ENCODE data around the gene NHLRC1. TPM values are rescaled to one million over a fixed set of nuclear protein-coding genes. Genes with fewer than 3 reads are reported as not detected.

The NHLRC1 gene
- total and polyA plus RNA-seq, 9 of the 15 experiments (the other 6 are each of a cell fraction or from before 2014, with no cell fraction given), result not detected

DNA sequence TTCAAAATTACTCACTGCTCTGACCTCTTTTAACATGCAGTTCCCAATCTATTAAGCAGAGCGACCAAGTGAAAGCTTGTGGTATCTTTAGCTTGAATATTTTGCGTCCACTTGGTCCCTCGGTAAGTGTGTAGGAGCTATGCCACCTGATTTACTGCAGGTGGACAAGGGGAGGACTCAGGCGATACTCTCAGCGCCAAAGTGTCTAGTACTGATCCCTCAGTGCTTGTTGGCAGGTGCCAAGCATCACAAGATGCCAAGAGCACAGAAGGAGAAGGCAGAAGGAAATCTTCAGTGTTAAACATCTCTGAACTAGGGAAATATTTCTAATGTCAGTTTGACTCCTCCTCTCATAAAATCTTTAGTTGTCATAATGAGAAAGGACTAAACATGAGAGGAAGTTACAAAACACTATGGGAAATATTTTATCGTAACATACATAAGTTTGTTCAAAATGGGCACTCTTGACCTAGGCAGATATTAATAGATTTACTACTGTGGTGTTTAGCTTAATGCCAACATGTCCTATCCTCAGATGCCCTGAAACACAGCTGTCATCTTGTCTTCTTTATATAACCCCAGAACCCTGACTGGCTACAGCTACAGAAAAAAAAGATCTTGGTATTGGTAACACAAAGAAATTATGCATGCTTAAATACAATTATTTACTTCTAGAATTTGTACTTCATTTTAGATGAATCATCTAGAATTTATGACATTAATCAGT lies 19.5 kb downstream of the NHLRC1 start:
- Histone ChIP-seq H3K79me2 (ENCODE audit: control insufficient read depth, insufficient read depth, low read length) (no peaks in the 10 kb centered on the region), H3K27me3 (ENCODE audit: control insufficient read depth in 2 of 2, insufficient read depth in 2 of 2, low read length in 2 of 2) (no peaks in the 10 kb centered on the region), H4K20me1 (replicated peaks; ENCODE audit: control insufficient read depth, insufficient read depth, low read length) (no peaks in the 10 kb centered on the region), H3K9ac (ENCODE audit: insufficient read depth in 1 of 2, low read depth in 2 of 2, low read length in 2 of 2) (no peak overlapping the region), H3K27ac (ENCODE audit: extremely low read depth, low read depth, low read length) (no peak overlapping the region), H3K36me3 (ENCODE audit: control insufficient read depth, insufficient read depth, low read length) (no peaks in the 10 kb centered on the region), H3K4me1 (replicated peaks in 1 of 2; ENCODE audit: control insufficient read depth in 2 of 2, insufficient read depth in 2 of 2, low read length in 2 of 2) (no peaks in the 10 kb centered on the region; a peak in 1 of 5 replicates), H2AFZ (ENCODE audit: low read depth, low read length) (peak overlapping the region; percentile 37), H3K4me2 (ENCODE audit: insufficient read depth, low read length) (no peak overlapping the region), H3K4me3 (no peak overlapping the region), H3K9me3 (replicated peaks; ENCODE audit: control insufficient read depth, insufficient read depth, low read depth, low read length) (no peaks in the 10 kb centered on the region), H3K9me1 (ENCODE audit: control insufficient read depth, insufficient read depth, low read length) (no peaks in the 10 kb centered on the region)
- in situ Hi-C loops (cut with MboI), result no loop called here
- ChIA-PET CTCF (ENCODE audit: low intra/inter-chr PET ratio) (no interaction called here), POLR2A (interaction anchor here (0.5 to 1.7 kb wide), 4 partner anchors 12 to 115 kb away, joined by 3 read pairs; partner anchors contain the start of gene KIF13A)
- TF ChIP-seq, protein P1, sequence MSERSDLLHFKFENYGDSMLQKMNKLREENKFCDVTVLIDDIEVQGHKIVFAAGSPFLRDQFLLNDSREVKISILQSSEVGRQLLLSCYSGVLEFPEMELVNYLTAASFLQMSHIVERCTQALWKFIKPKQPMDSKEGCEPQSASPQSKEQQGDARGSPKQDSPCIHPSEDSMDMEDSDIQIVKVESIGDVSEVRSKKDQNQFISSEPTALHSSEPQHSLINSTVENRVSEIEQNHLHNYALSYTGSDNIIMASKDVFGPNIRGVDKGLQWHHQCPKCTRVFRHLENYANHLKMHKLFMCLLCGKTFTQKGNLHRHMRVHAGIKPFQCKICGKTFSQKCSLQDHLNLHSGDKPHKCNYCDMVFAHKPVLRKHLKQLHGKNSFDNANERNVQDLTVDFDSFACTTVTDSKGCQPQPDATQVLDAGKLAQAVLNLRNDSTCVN (CRISPR knock-in tag; IDR thresholded peaks at IDR 0.05), result no peak
- TF ChIP-seq CXXC5 (CRISPR knock-in tag; IDR thresholded peaks at IDR 0.05) (no peak), MCM2 (IDR thresholded peaks at IDR 0.05; ENCODE audit: low read depth) (no peak), ZFPM2 (CRISPR knock-in tag; IDR thresholded peaks at IDR 0.05) (no peak), ILF3 (IDR thresholded peaks at IDR 0.05; ENCODE audit: borderline replicate concordance) (no peak), RNF219 (CRISPR knock-in tag; IDR thresholded peaks at IDR 0.05) (no peak), ETV6 (IDR thresholded peaks at IDR 0.05; ENCODE audit: borderline replicate concordance in 1 of 2, low read depth in 2 of 2, low read length in 1 of 2) (no peak), ETV6 (CRISPR knock-in tag; IDR thresholded peaks at IDR 0.05; ENCODE audit: borderline replicate concordance) (no peak), ZBTB8A (IDR thresholded peaks at IDR 0.05; ENCODE audit: partially characterized antibody) (no peak), PML (IDR thresholded peaks at IDR 0.05; ENCODE audit: low read length) (no peak), ZBED1 (IDR thresholded peaks at IDR 0.05) (no peak)
- no TSS peak for BruUV-seq (replicated peaks)
- intact Hi-C loops (cut with micrococcal nuclease), result no loop called here
- DNase-seq (ENCODE audit: extremely low read depth in 1 of 4, low spot score in 3 of 4) (no peak), FAIRE-seq (no peak), ATAC-seq (no peak)
- WGBS (ENCODE audit: insufficient coverage, low coverage, missing lambda C conversion rate), result 51% methylated on average over 6 of the region's 6 CpGs

Data from K562 (cell line).